ENCODE results near the gene CDC34. TPM values are rescaled to one million over a fixed set of nuclear protein-coding genes. Genes with fewer than 3 reads are reported as not detected.

Gene CDC34
- total and polyA plus RNA-seq, 2 of the 8 experiments (the other 6 are each of a cell fraction or from before 2014, with no cell fraction given): 95.9 to 129 TPM

DNA sequence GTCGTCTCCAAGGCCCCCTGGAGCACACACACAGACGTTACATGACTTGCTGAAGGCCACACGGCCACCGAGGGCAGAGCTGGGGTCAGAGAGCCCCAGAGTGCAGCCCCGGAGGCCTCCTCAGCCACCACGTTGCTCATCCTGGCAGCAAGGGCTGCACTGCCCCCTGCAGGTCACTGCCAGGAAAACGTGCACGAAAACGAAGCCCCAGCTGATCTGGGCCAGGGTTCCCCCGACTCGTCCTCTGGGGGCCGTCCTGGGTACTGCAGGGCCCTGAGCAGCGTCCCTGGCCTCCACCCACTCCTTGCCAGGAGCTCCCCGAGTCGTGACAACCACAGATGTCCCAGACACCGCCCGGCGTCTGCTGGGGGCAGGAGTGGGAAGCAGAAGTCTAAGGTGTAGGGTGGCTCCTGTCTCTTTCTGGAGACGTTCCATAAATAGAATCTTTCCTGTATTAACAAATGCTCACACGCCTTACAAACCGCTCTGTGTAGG lies 20.9 kb upstream of the CDC34 start (continued):
- peak; percentile 68; the same call in 1 of the 2 replicates for TF ChIP-seq GABPA (IDR thresholded peaks at IDR 0.05; ENCODE audit: borderline replicate concordance, insufficient read depth, low read length)
- TF ChIP-seq EGR1 (IDR thresholded peaks at IDR 0.05; ENCODE audit: borderline replicate concordance, low read depth, low read length): peak; percentile 23; the same call in 1 of the 2 replicates
- no peak for TF ChIP-seq CHD1 (IDR thresholded peaks at IDR 0.05; ENCODE audit: low read depth, low read length)
- peak; percentile 77 for TF ChIP-seq CREB1 (IDR thresholded peaks at IDR 0.05)
- TF ChIP-seq, protein P1, sequence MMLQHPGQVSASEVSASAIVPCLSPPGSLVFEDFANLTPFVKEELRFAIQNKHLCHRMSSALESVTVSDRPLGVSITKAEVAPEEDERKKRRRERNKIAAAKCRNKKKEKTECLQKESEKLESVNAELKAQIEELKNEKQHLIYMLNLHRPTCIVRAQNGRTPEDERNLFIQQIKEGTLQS (IDR thresholded peaks at IDR 0.05; ENCODE audit: insufficient read depth, low read depth, low read length): 0 out of 2 replicates have a peak, but pooled peaks have one; percentile 45
- TF ChIP-seq SIRT6 (IDR thresholded peaks at IDR 0.05; ENCODE audit: low read length): no peak
- TF ChIP-seq, protein P2, sequence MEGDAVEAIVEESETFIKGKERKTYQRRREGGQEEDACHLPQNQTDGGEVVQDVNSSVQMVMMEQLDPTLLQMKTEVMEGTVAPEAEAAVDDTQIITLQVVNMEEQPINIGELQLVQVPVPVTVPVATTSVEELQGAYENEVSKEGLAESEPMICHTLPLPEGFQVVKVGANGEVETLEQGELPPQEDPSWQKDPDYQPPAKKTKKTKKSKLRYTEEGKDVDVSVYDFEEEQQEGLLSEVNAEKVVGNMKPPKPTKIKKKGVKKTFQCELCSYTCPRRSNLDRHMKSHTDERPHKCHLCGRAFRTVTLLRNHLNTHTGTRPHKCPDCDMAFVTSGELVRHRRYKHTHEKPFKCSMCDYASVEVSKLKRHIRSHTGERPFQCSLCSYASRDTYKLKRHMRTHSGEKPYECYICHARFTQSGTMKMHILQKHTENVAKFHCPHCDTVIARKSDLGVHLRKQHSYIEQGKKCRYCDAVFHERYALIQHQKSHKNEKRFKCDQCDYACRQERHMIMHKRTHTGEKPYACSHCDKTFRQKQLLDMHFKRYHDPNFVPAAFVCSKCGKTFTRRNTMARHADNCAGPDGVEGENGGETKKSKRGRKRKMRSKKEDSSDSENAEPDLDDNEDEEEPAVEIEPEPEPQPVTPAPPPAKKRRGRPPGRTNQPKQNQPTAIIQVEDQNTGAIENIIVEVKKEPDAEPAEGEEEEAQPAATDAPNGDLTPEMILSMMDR (IDR thresholded peaks at IDR 0.05; ENCODE audit: control extremely low read depth in 1 of 3, insufficient read depth in 1 of 3, low read depth in 1 of 3, low read length in 3 of 3): peak; percentile 99 to 100 (median 100)
- TF ChIP-seq SIN3A (conservative IDR thresholded peaks at IDR 0.05 in 1 of 2, IDR thresholded peaks at IDR 0.05 in 1 of 2; ENCODE audit: low read depth in 1 of 2, low read length in 2 of 2): peak; percentile 86 to 90; a peak in 3 of 4 replicates
- TF ChIP-seq POU5F1 (IDR thresholded peaks at IDR 0.05; ENCODE audit: low read depth, low read length): no peak
- TF ChIP-seq TAF7 (optimal IDR thresholded peaks at IDR 0.05; ENCODE audit: borderline replicate concordance, low read depth, low read length): peak; percentile 95
- TF ChIP-seq TEAD4 (IDR thresholded peaks at IDR 0.05; ENCODE audit: low read depth, low read length): no peak
- TF ChIP-seq, protein P3, sequence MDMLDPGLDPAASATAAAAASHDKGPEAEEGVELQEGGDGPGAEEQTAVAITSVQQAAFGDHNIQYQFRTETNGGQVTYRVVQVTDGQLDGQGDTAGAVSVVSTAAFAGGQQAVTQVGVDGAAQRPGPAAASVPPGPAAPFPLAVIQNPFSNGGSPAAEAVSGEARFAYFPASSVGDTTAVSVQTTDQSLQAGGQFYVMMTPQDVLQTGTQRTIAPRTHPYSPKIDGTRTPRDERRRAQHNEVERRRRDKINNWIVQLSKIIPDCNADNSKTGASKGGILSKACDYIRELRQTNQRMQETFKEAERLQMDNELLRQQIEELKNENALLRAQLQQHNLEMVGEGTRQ (IDR thresholded peaks at IDR 0.05; ENCODE audit: low read length): 0 out of 2 replicates have a peak, but pooled peaks have one; percentile 47
- TF ChIP-seq MAFK (IDR thresholded peaks at IDR 0.05; ENCODE audit: low read depth, low read length): no peak
- no peak for TF ChIP-seq RBBP5 (IDR thresholded peaks at IDR 0.05; ENCODE audit: borderline replicate concordance, low read depth, low read length)
- TF ChIP-seq YY1 (IDR thresholded peaks at IDR 0.05; ENCODE audit: low read depth, low read length): peak; percentile 70; the same call in 1 of the 2 replicates

Data from H1 (cell line).